GM21529 (cell line): ENCODE results near the gene C2.
"Not testable (repeated sequence)": the region's sequence is repeated elsewhere in the genome, so short reads cannot be mapped to it uniquely, and the experiment has no call there.

Experiments
- ATAC-seq: cut with Tn5 transposase; IDR thresholded peaks from one replicate; pipeline ENCODE4 v1.9.1; 2021; ENCODE audit not compliant: unreplicated experiment

C2 gene

GRCh38 chr6:31920811-31921210, 6.7 kb upstream of the C2 start:
- ATAC-seq, result no peak

GRCh38 chr6:31922942-31923341, 4.6 kb upstream of the C2 start:
- ATAC-seq, result no peak

- ATAC-seq, result no peak
Observed at GRCh38 chr6:31927863-31928671, 550 bp downstream of the C2 start.

GRCh38 chr6:31928672-31928939, 1.1 kb downstream of the C2 start:
- no peak for ATAC-seq

GRCh38 chr6:31930962-31931361, 3.4 kb downstream of the C2 start:
- no peak for ATAC-seq

- ATAC-seq, result not testable (repeated sequence)
Observed at GRCh38 chr6:31932137-31932536, 4.6 kb downstream of the C2 start.

GRCh38 chr6:31933537-31933936, 6.0 kb downstream of the C2 start:
- no peak for ATAC-seq

GRCh38 chr6:31935021-31935420, 7.5 kb downstream of the C2 start:
- ATAC-seq, result no peak

GRCh38 chr6:31935823-31936222, 8.3 kb downstream of the C2 start:
- ATAC-seq, result no peak

GRCh38 chr6:31940256-31940664, 12.7 kb downstream of the C2 start:
- ATAC-seq, result no peak

- no peak for ATAC-seq
Observed at GRCh38 chr6:31943742-31944141, 16.2 kb downstream of the C2 start.

- no peak for ATAC-seq
Observed at GRCh38 chr6:31945154-31945506, 17.6 kb downstream of the C2 start.

- no peak for ATAC-seq
Observed at GRCh38 chr6:31945507-31946369, 18.2 kb downstream of the C2 start, which contains the start of gene CFB. Gene CFB, plus strand, starts transcription at chr6:31946095. Its CDS starts 127 bp downstream, at chr6:31946222.

GRCh38 chr6:31946370-31946885, 18.9 kb downstream of the C2 start:
- no peak for ATAC-seq

GRCh38 chr6:31947070-31947675, 19.7 kb downstream of the C2 start:
- ATAC-seq, result no peak

- no peak for ATAC-seq
Observed at GRCh38 chr6:31947864-31948263, 20.3 kb downstream of the C2 start.

GRCh38 chr6:31948306-31948705, 20.8 kb downstream of the C2 start:
- ATAC-seq, result no peak

- no peak for ATAC-seq
Observed at GRCh38 chr6:31948753-31949413, 21.4 kb downstream of the C2 start.

- no peak for ATAC-seq
Observed at GRCh38 chr6:31949926-31950548, 22.5 kb downstream of the C2 start.

GRCh38 chr6:31952140-31952805, 24.8 kb downstream of the C2 start:
- no peak for ATAC-seq
